GM18951 (cell line): ENCODE measurements around the gene PHOSPHO2.

Experiments
- POLR2A ChIP-seq: IDR thresholded peaks from 4 replicates; pipeline ENCODE4 v1.6.1; 2011; ENCODE audit warnings: mild to moderate bottlenecking; ENCODE audit not compliant: insufficient read length, insufficient read depth; ENCODE audit errors: extremely low read depth
- in situ Hi-C: fragments of 300-500 bp; cut with MboI; formaldehyde crosslinking; loops from one replicate; pipeline ENCODE4 v1.12.0; 2022; ENCODE audit warnings: low sequenced_read_pairs, mixed read lengths, inconsistent platforms; ENCODE audit not compliant: unreplicated experiment

PHOSPHO2 gene

DNA sequence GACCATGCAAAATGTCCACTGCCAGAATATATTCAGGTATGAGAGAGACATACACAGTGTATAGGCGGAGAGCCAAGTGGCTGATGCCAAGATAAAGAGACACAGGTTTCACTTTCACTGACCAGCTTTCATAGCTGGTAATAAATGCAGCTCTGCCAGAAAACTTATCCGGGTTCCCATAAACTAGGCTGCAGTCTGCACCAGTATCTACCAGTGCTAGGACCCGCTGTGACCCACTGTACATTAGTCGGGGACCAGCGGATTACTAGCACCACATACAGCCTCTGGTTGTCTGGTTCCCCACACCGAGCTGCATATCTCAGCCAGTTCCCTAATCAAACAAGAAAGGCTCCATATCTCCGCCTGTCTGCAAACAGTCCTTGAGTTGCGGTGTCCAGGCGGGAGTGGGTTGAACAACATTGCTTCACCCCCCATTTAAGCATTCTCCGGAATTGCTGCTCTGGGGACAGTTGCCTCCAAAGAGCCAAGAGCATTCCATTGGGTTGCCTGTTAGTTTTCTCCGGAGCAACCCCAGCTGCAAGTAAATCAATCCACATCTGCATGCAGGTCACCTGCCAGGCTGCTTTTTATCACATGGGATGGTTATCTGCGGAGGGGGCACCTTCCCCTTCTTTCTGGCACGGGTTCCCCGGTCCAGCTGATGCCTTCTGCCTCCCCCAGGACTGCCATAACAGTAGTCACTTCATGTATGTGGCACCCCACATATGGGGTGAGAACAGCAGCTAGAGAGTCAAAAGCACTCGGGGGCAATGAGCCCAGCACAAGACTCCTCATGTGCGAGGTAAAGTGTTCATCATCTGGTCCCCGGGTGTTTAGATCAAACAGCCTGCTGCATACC, 21.3 kb downstream of the PHOSPHO2 start:
- TF ChIP-seq POLR2A = no peak
- in situ Hi-C loops = no loop called here

DNA sequence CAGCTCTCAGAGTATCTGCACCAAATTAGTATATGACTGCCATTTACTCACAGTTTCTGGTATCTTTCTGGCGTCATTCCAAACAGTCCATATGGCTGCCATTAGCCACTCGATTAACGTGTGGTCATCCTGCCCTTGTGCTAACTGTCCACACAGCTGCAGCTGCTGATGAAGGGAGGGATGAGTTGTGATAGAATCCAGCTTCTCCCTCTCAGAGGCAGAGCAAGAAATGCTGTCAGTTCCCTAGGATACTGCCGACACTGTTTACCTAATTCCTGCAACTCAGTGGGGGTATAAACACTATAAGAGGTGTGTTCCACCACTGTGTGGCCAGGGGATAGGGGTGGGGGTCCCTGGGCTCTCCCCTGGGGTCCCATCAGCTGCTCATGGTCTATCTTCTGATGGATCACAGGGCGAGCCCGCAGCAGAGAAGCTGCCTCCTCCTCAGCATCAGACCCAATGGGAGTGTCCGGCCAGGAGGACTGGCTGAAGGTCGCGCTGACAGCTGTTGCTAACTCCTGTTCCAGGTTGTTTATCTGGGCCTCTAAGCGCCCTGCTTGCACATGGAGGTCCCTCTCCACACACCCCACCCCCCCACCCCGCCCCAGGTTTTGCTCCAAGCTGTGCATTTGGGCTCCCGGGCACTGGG, 22.1 kb downstream of the PHOSPHO2 start:
- TF ChIP-seq POLR2A = no peak
- in situ Hi-C loops = no loop called here

DNA sequence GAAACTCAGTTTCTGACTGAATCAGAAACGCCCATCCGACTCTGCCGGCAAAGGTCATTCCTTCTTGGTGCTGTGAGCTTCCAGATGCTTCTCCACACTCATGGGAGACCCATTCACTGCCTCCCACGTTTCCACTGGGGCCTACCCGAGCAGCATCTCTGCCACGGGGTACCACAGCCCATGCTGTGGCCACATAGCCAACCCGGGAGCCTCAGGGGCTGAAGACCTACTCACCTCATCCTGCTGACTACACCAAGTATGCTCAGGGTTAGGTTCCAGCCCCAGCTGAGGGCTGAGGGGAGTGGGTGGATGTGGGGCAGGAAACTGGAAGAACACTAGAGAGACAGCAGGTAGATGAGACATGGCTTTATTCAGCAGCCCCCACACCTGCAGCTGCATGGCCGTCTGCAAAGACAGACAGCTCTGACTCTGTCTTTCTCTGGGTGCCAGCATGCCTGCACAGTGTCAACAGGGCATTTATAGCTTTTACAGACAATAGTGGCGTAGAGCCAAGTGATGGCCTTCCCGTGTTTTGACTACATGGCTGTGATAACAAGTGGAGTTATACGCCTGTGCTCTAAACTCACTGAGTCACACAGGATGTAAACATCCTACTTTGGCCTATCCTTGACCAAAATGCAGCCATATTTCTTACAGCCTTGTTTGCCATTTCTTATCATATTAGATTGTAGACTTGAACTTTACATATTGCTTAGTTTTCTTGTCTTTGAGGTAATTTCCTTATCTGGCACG, 22.8 kb downstream of the PHOSPHO2 start:
- in situ Hi-C loops = no loop called here
- TF ChIP-seq POLR2A = no peak

DNA sequence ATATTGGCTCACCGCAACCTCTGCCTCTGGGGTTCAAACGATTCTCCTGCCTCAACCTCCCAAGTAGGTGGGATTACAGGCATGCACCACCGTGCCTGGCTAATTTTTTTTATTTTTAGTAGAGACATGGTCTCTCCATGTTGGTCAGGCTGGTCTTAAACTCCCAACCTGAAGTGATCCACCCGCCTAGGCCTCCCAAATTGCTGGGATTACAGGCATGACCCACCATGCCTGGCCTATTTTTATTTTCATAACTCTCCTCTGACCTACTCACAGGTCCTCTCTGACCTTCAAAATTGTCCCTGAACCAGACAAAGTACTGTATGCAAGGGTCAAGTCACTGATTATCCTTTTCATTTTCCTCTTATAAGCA, 23.4 kb downstream of the PHOSPHO2 start:
- TF ChIP-seq POLR2A = no peak
- in situ Hi-C loops = no loop called here

DNA sequence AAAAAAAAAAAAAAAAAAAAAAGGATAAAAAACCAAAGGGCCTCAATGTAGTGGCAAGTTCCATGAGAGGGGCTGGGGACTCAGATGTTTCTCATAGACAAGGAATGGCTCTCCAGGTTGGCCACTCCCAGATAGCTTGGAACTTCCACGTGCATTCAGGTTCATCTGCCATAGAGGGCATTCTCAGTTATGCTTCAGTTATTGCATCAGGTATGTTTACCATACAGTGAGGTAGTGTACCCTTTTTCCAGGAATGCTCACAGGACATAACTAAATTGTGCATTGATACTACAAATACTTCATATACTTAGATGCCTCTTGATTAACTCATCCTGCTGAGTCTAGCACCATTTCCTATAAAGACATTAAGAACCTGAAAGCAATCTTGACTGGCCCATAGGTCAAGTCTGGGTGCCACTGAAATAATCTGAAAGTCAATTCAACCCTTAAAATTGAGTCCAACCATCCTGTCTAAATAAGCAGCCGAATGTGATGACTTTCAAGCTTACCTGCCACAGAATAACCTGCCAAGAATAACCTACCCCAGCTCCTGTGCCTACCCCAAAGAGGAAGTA, 24.7 kb downstream of the PHOSPHO2 start:
- in situ Hi-C loops = no loop called here

DNA sequence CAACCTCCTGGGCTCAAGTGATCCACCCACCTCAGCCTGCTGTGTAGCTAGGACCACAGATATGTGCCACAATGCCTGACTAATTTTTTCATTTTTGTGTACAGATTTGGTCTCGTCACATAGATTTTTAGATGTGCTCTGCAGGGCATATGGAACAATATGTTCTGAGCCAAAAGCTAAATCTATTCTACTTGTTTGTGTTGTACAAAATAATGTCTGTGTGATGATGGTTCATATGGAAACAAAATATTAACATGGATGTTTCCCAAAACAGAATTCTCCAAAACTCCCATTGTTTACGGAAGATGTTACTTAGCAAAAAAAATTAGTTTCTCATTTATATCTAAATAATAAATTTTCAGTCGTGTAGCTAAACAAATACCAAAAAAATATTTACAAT, 26.7 kb downstream of the PHOSPHO2 start:
- in situ Hi-C loops = no loop called here
- TF ChIP-seq POLR2A = no peak

More for the DNA sequence above, 24.7 kb downstream of the PHOSPHO2 start:
- TF ChIP-seq POLR2A = no peak

DNA sequence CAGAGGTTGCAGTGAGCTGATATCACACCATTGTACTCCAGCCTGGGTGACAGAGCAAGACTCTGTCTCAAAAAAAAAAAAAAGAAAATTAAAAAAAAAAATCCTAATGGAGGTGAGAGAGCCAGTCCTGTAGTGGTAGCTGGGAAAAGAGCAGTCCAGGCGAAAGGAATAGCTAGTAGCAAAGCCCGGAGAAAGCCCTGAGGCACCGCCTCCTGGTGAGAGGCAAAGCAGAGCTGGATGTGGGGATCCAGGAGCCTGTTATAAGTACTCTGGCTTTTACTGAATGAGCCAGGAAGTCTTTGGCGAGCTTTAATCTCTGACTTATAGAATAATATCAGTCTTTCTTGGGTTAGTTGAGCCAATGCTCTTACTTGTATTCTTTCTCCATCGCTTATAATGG, 32.8 kb downstream of the PHOSPHO2 start:
- TF ChIP-seq POLR2A = no peak
- in situ Hi-C loops = no loop called here

DNA sequence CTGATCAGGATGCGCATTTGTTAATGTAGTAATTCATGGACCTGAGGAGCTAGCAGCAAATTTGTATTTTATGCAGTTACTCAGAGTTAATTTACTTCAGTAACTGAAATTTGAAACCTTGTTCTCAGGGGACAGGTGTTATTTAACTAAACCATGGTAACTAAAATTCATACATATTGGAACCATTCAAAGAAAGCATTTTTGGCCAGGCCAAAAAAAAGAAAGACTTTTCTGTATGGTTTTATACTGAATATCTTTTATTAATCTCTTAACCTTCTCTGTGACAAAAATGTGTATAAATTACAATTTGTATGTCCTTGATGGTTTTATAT, 35.0 kb downstream of the PHOSPHO2 start:
- TF ChIP-seq POLR2A = no peak
- in situ Hi-C loops = no loop called here

DNA sequence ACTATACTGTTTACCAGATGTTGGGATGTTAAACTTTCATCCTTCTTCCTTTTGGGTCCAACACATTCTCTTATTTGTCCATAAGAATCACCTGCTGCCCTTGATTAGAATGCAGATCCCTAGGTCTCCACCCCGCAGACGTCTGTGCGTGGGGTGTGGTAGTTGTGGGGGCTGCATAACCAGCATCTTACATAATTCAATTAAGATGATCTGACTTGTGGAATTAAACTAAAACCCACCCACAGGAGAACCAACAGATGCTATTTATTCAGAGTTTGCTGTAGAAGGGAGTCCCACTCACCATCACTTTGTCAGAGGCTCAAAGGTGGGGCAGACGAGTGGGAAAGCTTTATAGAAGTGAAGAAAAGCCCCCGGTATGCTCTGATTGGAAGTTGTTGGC, 37.8 kb downstream of the PHOSPHO2 start:
- in situ Hi-C loops = no loop called here
- no peak for TF ChIP-seq POLR2A

DNA sequence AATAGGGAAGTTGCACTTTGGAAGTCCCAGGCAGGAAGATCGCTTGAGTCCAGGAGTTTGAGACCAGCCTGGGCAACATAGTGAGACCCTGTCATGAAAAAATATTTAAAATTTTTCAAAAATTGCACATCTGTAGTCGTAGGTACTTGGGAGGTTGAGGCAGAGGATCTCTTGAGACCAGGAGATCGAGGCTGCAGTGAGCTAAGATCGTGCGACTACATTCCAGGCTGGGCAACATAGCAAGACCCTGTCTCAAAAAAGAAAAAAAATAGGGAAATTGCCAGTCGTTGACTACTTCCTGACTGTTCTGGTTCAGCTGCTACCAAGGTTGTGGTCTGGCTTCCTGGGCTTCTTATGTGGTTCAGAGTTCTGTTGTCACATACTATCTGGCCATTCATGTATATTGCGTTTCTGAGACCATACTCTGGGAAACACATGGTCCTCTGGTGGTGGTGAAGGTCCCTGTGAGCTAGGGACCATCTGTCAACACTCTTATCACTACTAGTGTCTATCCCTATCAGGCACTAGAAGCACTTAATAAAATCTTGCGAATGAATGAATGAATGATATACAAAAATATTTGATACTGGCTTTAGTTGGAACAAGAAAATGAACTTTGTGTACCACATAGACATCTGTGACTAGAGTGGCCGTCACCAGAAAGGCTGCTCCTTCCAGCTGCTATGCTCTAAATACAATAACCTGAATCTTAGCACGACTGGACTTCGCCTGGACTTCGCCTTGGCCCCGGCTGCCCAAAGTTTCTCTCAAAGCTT, 38.5 kb downstream of the PHOSPHO2 start:
- TF ChIP-seq POLR2A = no peak
- in situ Hi-C loops = no loop called here

DNA sequence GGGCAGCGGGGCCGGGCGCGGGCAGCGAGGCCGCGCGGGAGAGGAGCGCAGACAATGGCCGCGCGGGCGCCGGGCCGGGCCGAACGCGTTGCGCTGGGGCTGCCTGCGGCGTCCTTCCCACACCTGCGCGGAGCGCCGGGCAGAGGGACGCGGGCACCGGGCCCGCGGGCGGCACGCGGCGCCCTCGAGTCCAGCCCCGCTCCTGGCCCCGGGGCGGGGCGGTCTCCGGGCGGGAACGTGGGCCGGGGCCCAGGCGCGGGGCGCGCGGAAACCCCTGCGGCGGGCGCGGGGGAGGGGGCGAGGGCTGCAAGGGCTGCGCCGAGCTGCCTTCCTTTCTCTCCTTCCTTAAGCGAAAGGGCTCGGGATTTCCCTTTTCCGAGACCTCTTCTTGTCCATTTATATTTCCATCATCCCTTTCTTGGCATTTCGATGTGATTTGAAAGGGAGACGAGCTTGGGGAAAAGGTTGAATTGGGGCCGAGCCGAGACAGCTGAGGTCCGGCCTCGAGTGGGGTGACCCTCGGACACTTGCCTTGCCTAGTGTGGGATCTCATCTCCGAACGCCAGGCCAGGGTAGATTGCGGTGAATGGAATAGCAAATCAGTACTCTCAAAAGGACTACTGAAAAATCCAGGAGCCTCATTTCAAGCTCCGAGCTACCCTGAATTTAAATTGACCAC, 40.0 kb downstream of the PHOSPHO2 start:
- in situ Hi-C loops = no loop called here

DNA sequence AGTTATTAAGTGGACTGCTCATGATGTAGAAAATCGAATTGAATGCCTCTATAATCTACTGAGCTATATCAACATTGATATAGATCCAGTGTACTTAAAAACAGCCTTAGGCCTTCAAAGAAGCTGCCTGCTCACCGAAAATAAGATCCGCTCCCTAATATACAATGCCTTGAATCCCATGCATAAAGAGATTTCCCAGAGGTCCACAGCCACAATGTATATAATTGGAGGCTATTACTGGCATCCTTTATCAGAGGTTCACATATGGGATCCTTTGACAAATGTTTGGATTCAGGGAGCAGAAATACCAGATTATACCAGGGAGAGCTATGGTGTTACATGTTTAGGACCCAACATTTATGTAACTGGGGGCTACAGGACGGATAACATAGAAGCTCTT, 41.4 kb downstream of the PHOSPHO2 start:
- in situ Hi-C loops = no loop called here
- TF ChIP-seq POLR2A = no peak

More for the DNA sequence above, 40.0 kb downstream of the PHOSPHO2 start:
- no peak for TF ChIP-seq POLR2A

DNA sequence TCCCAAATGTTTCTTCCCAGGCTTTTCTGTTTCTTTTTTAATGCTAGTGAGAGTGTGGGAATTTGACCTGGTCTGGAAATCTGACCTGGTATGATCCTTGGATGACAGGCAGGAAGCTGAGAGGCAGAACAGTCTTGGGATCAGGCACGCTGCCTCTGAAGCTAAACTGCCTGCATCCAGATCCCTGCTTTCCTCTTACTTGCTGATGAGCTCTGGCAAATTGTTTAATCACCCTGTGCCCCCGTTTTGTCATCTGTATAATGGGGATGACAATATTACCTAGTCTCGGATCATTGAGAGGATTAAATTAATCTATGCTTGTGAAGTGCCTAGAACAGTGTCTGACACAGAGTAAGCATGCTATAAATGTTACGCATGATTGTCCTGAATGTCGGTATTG, 42.6 kb downstream of the PHOSPHO2 start:
- in situ Hi-C loops = no loop called here
- no peak for TF ChIP-seq POLR2A
